ENCODE results near the gene BARX2. TPM values are rescaled to one million over a fixed set of nuclear protein-coding genes. Genes with fewer than 3 reads are reported as not detected.

The BARX2 gene
- total RNA-seq, 1 experiment from 2014 or later: 13.4 TPM

DNA sequence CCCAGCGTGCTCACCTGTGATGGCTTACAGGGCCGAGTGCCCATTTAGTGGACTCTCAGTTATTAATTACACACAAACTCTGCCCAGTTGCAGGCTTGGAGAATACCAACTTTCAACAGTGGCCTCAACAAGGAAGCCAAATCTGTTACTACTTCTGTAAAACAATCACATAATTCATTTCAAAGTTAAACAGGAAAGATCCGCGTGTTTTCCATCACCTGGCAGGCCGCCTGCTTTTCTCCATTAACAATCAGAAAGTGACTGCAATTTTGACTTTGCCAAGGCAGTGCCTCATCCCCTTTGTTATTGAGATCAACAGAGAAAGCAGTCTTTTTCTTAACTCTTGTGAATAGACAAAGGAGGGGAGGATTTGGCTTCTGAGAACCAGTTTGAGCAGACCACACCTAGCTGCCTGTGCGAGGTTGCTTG is 77.7 kb downstream of the BARX2 start:
- Histone ChIP-seq H3K36me3 (ENCODE audit: low read depth) (no peaks in the 10 kb centered on the region), H3K9me3 (ENCODE audit: insufficient read depth, low read depth) (no peaks in the 10 kb centered on the region; the same call in 1 of the 2 replicates), H3K27ac (no peak overlapping the region), H2AFZ (no peak overlapping the region), H3K27me3 (ENCODE audit: insufficient read depth, low read depth) (no peaks in the 10 kb centered on the region), H4K20me1 (ENCODE audit: insufficient read depth) (no peaks in the 10 kb centered on the region), H3K4me3 (no peak overlapping the region), H3K4me1 (replicated peaks; ENCODE audit: insufficient read depth) (peaks cover 13% of the 10 kb centered on the region), H3K9me2 (ENCODE audit: insufficient read depth) (no peaks in the 10 kb centered on the region), H3F3A (ENCODE audit: insufficient read depth, low read depth) (no peaks in the 10 kb centered on the region), H3K4me2 (no peak overlapping the region), H3K79me2 (ENCODE audit: low read depth) (no peaks in the 10 kb centered on the region)
- ChIA-PET POLR2A (ENCODE audit: unreplicated experiment) (no interaction called here), CTCF (no interaction called here)
- no peak for DNase-seq
- BruUV-seq (replicated peaks): no TSS peak
- intact Hi-C loops (cut with micrococcal nuclease; ENCODE audit: unreplicated experiment): loop anchor here (10.0 kb wide), 1 partner anchor 151 kb away; no protein-coding TSS in a partner anchor
- TF ChIP-seq EZH2 (IDR thresholded peaks at IDR 0.05; ENCODE audit: low read depth) (no peak), CTCF (conservative IDR thresholded peaks at IDR 0.05) (no peak)

- H3F3A ChIP-seq (ENCODE audit: insufficient read depth, low read depth): no peaks in the 10 kb centered on the region
- no peak overlapping the region for H2AFZ ChIP-seq
- no peaks in the 10 kb centered on the region; the same call in 1 of the 2 replicates for H3K9me3 ChIP-seq (ENCODE audit: insufficient read depth, low read depth)
- no peaks in the 10 kb centered on the region for H3K79me2 ChIP-seq (ENCODE audit: low read depth)
- no TSS peak for BruUV-seq (replicated peaks)
- intact Hi-C loops (cut with micrococcal nuclease; ENCODE audit: unreplicated experiment): loop anchor here (10.0 kb wide), 1 partner anchor 150 kb away; no protein-coding TSS in a partner anchor
- DNase-seq: no peak
- no peak overlapping the region for H3K4me2 ChIP-seq
- no peak overlapping the region for H3K4me3 ChIP-seq
- H3K27ac ChIP-seq: no peak overlapping the region
- H3K4me1 ChIP-seq (replicated peaks; ENCODE audit: insufficient read depth): peaks cover 13% of the 10 kb centered on the region
- POLR2A ChIA-PET (ENCODE audit: unreplicated experiment): no interaction called here
- no peaks in the 10 kb centered on the region for H4K20me1 ChIP-seq (ENCODE audit: insufficient read depth)
- H3K9me2 ChIP-seq (ENCODE audit: insufficient read depth): no peaks in the 10 kb centered on the region
- TF ChIP-seq EZH2 (IDR thresholded peaks at IDR 0.05; ENCODE audit: low read depth) (no peak), CTCF (conservative IDR thresholded peaks at IDR 0.05) (no peak)
- no peaks in the 10 kb centered on the region for H3K36me3 ChIP-seq (ENCODE audit: low read depth)
- CTCF ChIA-PET: no interaction called here
- no peaks in the 10 kb centered on the region for H3K27me3 ChIP-seq (ENCODE audit: insufficient read depth, low read depth)
Measured at GRCh38 chr11:129455101-129455500, 79.5 kb downstream of the BARX2 start.

- ChIA-PET POLR2A (ENCODE audit: unreplicated experiment) (interaction anchor here (0.7 kb wide), 1 partner anchor 567 kb away, joined by 3 read pairs; no protein-coding TSS in a partner anchor), CTCF (interaction anchor here (0.7 kb wide), 1 partner anchor 75 kb away, joined by 4 read pairs; no protein-coding TSS in a partner anchor)
- Histone ChIP-seq H3K4me2 (no peak overlapping the region), H3K27ac (no peak overlapping the region), H3F3A (ENCODE audit: insufficient read depth, low read depth) (no peaks in the 10 kb centered on the region), H3K4me3 (no peak overlapping the region), H3K79me2 (ENCODE audit: low read depth) (no peaks in the 10 kb centered on the region), H3K27me3 (ENCODE audit: insufficient read depth, low read depth) (no peaks in the 10 kb centered on the region), H4K20me1 (ENCODE audit: insufficient read depth) (no peaks in the 10 kb centered on the region), H2AFZ (no peak overlapping the region), H3K9me3 (ENCODE audit: insufficient read depth, low read depth) (no peaks in the 10 kb centered on the region; the same call in 1 of the 2 replicates), H3K4me1 (replicated peaks; ENCODE audit: insufficient read depth) (peaks cover 13% of the 10 kb centered on the region), H3K9me2 (ENCODE audit: insufficient read depth) (no peaks in the 10 kb centered on the region), H3K36me3 (ENCODE audit: low read depth) (no peaks in the 10 kb centered on the region)
- intact Hi-C loops (cut with micrococcal nuclease; ENCODE audit: unreplicated experiment): loop anchor here (10.0 kb wide), 1 partner anchor 149 kb away; no protein-coding TSS in a partner anchor
- no TSS peak for BruUV-seq (replicated peaks)
- no peak for DNase-seq
- TF ChIP-seq CTCF (conservative IDR thresholded peaks at IDR 0.05) (no peak), EZH2 (IDR thresholded peaks at IDR 0.05; ENCODE audit: low read depth) (no peak)
Measured at GRCh38 chr11:129455756-129456655, 80.4 kb downstream of the BARX2 start.

All from PC-9 (cell line).